22Rv1 (cell line): ENCODE results near the gene WRNIP1.

Source experiments
- ZFX ChIP-seq: fragments of 450-650 bp; IDR thresholded peaks from 2 replicates; pipeline ENCODE4 v1.6.1; 2017; ENCODE audit warnings: antibody characterized with exemption, borderline replicate concordance
- TF ChIP-seq, protein P1 (sequence below): fragments of 450-650 bp; IDR thresholded peaks from 2 replicates; pipeline ENCODE4 v1.5.1; 2017; ENCODE audit warnings: mild to moderate bottlenecking

DNA sequence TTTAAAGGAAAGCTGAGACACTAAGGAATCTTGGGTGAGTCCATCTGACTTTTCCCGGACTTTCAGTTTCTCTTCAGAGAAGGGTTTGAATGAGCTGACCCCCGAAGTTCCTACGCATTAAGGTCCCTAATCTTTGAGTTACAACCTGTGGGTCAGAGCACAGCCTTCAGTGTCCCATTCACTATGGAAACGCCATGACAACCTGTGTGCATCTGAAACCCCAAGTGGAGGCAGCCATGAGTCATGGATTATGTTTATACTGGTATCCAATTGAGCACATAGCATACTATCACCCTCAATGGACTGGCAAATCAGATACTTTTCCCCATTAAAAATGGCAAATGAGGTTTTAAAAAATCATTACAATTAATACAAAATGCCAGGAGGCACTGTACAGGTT lies 25.9 kb upstream of the WRNIP1 start:
- TF ChIP-seq, protein P1, sequence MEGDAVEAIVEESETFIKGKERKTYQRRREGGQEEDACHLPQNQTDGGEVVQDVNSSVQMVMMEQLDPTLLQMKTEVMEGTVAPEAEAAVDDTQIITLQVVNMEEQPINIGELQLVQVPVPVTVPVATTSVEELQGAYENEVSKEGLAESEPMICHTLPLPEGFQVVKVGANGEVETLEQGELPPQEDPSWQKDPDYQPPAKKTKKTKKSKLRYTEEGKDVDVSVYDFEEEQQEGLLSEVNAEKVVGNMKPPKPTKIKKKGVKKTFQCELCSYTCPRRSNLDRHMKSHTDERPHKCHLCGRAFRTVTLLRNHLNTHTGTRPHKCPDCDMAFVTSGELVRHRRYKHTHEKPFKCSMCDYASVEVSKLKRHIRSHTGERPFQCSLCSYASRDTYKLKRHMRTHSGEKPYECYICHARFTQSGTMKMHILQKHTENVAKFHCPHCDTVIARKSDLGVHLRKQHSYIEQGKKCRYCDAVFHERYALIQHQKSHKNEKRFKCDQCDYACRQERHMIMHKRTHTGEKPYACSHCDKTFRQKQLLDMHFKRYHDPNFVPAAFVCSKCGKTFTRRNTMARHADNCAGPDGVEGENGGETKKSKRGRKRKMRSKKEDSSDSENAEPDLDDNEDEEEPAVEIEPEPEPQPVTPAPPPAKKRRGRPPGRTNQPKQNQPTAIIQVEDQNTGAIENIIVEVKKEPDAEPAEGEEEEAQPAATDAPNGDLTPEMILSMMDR: no peak
- TF ChIP-seq ZFX: no peak
